Stimulated activated CD4-positive, alpha-beta T cell treated with anti-CD3 and anti-CD28 coated beads, TNF-alpha, amount 100 ng/mL, for 24 hours (primary cell): ENCODE measurements around the gene INO80D.
"Not testable (repeated sequence)": the region's sequence is repeated elsewhere in the genome, so short reads cannot be mapped to it uniquely, and the experiment has no call there.

Experiments used
- DNase-seq, 3 experiments: peaks; one replicate each; pipeline ENCODE4 v3.0.0-alpha.2; 2020; ENCODE audit warnings: low read depth in 3 of 3

The INO80D gene

GRCh38 chr2:206085742-206086445 lies at the start of gene INO80D:
INO80D (minus strand) TSS chr2:206086174; CDS start chr2:206063016, 23,158 bp downstream.
- peak; percentile 62 to 72 (median 69) for DNase-seq

- DNase-seq = no peak
These were observed 41.7 kb upstream of the INO80D start for GRCh38 chr2:206127656-206128055.

GRCh38 chr2:206125901-206126300 lies 39.9 kb upstream of the INO80D start:
- DNase-seq = no peak

- not testable (repeated sequence) for DNase-seq
These were observed 36.6 kb upstream of the INO80D start for GRCh38 chr2:206122569-206122968.

GRCh38 chr2:206116278-206116677 lies 30.3 kb upstream of the INO80D start:
- no peak for DNase-seq

- DNase-seq = no peak
These were observed 29.1 kb upstream of the INO80D start for GRCh38 chr2:206115026-206115578.

GRCh38 chr2:206112846-206113547 lies 27.0 kb upstream of the INO80D start:
- no peak for DNase-seq

- no peak for DNase-seq
These were observed 26.1 kb upstream of the INO80D start for GRCh38 chr2:206112108-206112507.

- DNase-seq = no peak
These were observed 22.7 kb upstream of the INO80D start for GRCh38 chr2:206108713-206109112.

GRCh38 chr2:206105541-206105940 lies 19.6 kb upstream of the INO80D start:
- DNase-seq = no peak

- DNase-seq = no peak
These were observed 19.1 kb upstream of the INO80D start for GRCh38 chr2:206105038-206105437.

GRCh38 chr2:206098872-206099271 lies 12.9 kb upstream of the INO80D start:
- not testable (repeated sequence) for DNase-seq

GRCh38 chr2:206098471-206098870 lies 12.5 kb upstream of the INO80D start:
- DNase-seq = no peak

- no peak for DNase-seq
These were observed 10.9 kb upstream of the INO80D start for GRCh38 chr2:206096876-206097275.

GRCh38 chr2:206095536-206096332 lies 9.8 kb upstream of the INO80D start:
- DNase-seq = no peak

- no peak for DNase-seq
These were observed 6.3 kb upstream of the INO80D start for GRCh38 chr2:206092297-206092696.

- no peak for DNase-seq
These were observed 2.3 kb upstream of the INO80D start for GRCh38 chr2:206088248-206088647.

- no peak for DNase-seq
These were observed 859 bp upstream of the INO80D start for GRCh38 chr2:206086716-206087350.

- peak in 1 of 3 experiments; percentile 30 for DNase-seq
These were observed 868 bp downstream of the INO80D start for GRCh38 chr2:206084870-206085741.

GRCh38 chr2:206084439-206084869 lies 1.5 kb downstream of the INO80D start:
- no peak for DNase-seq
